ENCODE measurements around the gene KLF15.

Gene KLF15

DNA sequence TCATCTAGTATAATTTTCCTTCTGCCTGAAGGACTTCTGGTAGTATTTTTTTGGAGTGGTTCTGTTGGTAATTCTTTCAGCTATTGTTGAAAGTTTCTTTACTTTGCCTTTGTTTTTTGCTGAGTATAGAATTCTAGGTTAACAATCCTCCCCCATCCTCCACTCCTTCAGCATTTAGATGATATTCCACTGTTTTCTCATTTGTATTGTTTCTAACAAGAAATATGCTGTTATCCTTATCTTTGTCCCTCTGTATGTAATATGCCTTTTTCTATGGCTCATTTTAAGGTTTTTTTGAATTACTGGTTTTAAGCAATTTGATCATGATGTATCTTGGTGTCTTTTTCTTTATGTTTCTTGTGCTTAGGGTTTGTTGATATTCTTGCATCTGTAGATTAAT is 53.9 kb downstream of the KLF15 start:
- TF ChIP-seq, protein P1, sequence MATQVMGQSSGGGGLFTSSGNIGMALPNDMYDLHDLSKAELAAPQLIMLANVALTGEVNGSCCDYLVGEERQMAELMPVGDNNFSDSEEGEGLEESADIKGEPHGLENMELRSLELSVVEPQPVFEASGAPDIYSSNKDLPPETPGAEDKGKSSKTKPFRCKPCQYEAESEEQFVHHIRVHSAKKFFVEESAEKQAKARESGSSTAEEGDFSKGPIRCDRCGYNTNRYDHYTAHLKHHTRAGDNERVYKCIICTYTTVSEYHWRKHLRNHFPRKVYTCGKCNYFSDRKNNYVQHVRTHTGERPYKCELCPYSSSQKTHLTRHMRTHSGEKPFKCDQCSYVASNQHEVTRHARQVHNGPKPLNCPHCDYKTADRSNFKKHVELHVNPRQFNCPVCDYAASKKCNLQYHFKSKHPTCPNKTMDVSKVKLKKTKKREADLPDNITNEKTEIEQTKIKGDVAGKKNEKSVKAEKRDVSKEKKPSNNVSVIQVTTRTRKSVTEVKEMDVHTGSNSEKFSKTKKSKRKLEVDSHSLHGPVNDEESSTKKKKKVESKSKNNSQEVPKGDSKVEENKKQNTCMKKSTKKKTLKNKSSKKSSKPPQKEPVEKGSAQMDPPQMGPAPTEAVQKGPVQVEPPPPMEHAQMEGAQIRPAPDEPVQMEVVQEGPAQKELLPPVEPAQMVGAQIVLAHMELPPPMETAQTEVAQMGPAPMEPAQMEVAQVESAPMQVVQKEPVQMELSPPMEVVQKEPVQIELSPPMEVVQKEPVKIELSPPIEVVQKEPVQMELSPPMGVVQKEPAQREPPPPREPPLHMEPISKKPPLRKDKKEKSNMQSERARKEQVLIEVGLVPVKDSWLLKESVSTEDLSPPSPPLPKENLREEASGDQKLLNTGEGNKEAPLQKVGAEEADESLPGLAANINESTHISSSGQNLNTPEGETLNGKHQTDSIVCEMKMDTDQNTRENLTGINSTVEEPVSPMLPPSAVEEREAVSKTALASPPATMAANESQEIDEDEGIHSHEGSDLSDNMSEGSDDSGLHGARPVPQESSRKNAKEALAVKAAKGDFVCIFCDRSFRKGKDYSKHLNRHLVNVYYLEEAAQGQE (IDR thresholded peaks at IDR 0.05; ENCODE audit: insufficient read depth in 1 of 2, low read depth in 2 of 2, low read length in 2 of 2): no peak
- TF ChIP-seq SIN3A (IDR thresholded peaks at IDR 0.05; ENCODE audit: borderline replicate concordance, insufficient read depth, low read length) (no peak), FOXP2 (optimal IDR thresholded peaks at IDR 0.05; ENCODE audit: borderline replicate concordance, extremely low read depth, extremely low read length, insufficient read depth) (no peak), POLR2AphosphoS5 (IDR thresholded peaks at IDR 0.05; ENCODE audit: low read depth, low read length) (no peak), TAF1 (IDR thresholded peaks at IDR 0.05; ENCODE audit: borderline replicate concordance, insufficient read depth, low read length) (no peak)

DNA sequence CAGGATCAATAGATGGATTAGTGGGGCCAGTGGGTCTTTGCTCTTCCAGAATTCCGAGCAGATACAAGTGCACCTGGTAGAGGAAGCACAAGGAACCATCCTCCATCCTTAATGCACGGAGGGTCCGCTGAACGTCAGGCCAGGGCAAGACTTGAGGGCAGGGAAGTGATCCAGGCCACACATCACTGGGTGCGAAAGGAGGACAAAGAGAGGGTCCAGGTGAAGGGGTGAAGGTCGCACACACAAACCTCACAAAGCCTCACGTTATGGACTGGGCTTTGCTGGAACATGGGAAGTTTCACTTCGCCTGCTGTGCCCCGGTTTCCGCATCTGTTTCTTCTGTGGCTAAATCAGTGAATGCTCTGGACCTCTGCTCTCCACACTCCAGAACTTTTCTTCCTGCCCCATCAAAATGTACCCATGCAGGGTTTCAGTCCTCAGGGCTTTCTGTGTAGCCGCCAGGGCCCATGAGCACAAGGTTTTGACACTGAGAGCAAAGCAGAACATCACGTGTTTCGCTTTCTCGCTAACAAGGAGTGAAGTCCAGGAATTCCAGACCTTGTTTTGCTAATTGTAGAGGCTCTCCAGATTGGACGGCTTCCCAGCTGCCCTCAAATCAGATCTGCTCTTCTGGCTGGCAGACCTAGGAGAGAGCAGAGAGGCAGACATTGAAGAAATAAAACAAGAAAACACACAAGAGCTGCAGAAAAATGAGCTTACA is 56.3 kb downstream of the KLF15 start:
- TF ChIP-seq TAF1 (IDR thresholded peaks at IDR 0.05; ENCODE audit: borderline replicate concordance, insufficient read depth, low read length): no peak
- no peak for TF ChIP-seq POLR2AphosphoS5 (IDR thresholded peaks at IDR 0.05; ENCODE audit: low read depth, low read length)

DNA sequence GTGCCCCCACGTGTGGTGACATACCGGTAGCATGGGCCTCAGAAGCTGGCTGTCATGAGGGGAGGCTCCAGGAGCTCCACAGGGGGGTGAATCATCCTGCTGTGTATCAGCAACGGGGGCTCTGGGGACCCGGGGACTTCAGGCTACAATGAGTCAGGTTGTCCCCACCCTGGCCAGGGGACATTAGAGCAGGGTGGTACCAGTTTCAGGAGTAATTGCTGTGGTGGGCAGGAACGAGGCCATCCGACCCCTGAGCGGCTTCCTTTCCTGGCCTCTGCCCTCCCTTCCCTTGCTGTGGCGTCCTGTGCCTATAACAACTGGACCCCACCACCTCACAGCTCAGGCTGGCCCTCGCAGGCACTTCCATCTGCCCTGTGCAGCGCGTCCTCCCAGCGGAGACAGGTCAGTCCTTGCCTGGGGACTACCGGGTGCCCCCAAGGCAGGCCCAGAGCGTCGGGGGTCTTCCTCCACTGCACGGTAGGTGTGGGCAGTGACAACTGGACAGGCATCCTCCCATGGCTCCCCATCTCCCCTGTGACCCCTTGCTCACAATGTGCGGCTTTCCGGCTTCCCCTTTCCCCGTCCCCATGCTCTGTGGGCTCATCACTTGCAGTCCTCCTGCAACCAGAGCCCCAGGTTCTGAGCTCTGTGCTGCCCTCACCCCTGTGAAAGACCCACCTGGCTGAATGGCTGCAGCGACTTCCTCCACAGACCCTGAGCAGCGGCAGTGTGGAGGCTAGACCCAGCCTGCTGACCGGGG is 57.0 kb downstream of the KLF15 start:
- TF ChIP-seq FOXP2 (optimal IDR thresholded peaks at IDR 0.05; ENCODE audit: borderline replicate concordance, extremely low read depth, extremely low read length, insufficient read depth) (no peak), TAF1 (IDR thresholded peaks at IDR 0.05; ENCODE audit: borderline replicate concordance, insufficient read depth, low read length) (no peak), POLR2AphosphoS5 (IDR thresholded peaks at IDR 0.05; ENCODE audit: low read depth, low read length) (no peak)

DNA sequence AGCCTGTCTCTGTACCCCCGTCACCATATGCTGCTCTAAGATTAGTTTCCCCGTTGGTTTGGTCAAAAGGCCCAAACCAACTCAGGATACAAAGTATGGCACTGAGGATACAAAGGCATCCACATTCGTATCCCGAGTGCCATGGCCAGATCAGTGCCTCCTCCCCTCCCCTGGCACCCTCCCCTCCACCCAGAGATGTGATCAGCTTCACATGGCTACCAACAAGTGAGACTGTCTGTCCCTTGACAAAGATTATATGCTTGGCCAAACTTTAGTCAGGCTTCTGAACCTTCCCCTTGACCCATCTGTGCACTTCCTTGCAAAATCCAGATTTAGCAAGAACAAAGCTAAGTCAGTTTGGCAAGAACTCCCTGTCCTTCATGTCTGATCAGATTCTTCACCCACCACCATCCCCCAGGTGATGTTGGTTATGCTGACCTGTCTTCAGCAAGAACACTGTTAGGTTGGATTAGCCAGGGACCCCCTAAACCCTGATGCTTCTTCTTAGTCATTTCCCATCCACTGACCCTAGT is 61.7 kb downstream of the KLF15 start:
- TF ChIP-seq FOXP2 (optimal IDR thresholded peaks at IDR 0.05; ENCODE audit: borderline replicate concordance, extremely low read depth, extremely low read length, insufficient read depth) (no peak), POLR2AphosphoS5 (IDR thresholded peaks at IDR 0.05; ENCODE audit: low read depth, low read length) (no peak), SIN3A (IDR thresholded peaks at IDR 0.05; ENCODE audit: borderline replicate concordance, insufficient read depth, low read length) (no peak), TAF1 (IDR thresholded peaks at IDR 0.05; ENCODE audit: borderline replicate concordance, insufficient read depth, low read length) (no peak)
- TF ChIP-seq, protein P1 (IDR thresholded peaks at IDR 0.05; ENCODE audit: insufficient read depth in 1 of 2, low read depth in 2 of 2, low read length in 2 of 2): no peak

DNA sequence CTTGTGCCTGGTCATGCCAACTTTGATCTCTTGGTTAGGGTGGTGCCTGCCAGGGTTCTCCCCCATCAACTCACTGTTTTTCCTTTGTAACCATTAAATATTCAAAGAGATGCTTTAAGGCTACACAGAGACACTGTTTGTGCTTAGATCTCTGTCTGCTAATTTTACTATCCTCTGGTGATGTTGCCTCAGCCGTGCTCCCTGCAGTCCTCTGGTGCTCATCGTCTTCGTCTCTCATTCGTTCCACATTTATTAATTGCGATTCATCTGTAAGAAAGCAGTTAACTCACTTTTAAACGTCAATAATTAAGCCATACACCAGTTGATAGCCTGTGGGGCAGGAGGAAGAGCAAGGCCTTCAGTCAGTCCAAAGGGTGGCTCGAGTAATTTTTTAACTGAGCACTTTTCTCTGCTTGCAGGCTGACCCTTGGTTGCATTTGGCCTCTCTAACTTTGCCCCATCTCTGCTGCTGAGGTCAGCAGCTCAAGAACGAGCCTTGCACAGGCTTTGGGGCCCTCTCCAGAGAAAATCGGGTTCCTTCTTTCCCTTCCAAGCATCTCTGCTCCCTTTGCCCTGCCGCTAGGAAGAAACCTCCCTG is 62.9 kb downstream of the KLF15 start:
- TF ChIP-seq TAF1 (IDR thresholded peaks at IDR 0.05; ENCODE audit: borderline replicate concordance, insufficient read depth, low read length): no peak
- no peak for TF ChIP-seq SIN3A (IDR thresholded peaks at IDR 0.05; ENCODE audit: borderline replicate concordance, insufficient read depth, low read length)
- TF ChIP-seq POLR2AphosphoS5 (IDR thresholded peaks at IDR 0.05; ENCODE audit: low read depth, low read length): no peak

DNA sequence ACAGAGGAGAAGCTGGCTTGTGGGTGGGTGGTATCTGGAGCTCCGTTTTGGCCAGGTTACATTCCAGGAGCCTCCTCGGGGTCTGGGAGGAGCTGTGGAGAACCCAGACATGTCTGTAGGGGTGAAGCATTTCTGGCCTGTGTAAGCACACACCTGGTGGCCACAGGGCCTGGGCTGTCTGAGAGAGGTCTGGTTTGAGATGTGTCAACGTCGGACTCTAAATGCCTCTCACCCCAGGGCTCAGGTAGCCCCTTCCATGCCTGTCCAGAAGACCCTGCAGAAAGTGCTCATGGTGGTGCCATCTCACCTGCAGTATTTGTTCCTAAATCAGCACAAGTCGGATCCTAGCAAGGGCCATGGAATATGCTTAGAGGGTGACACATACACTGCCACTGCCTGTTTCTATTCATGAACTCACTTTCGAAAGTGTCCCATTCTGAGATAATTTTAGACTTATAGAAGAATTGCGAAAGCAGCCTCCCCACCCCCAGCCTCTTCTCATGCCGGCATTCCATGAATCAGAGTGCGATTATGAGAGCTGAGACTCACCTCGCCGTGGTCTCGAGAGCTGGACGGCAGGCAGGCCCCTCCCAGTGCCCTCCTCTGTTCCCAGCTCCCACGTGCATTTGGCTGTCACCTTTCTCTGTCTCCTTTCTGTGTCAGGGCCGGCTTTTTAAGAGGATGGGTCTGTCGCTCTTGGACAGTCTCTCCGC is 63.7 kb downstream of the KLF15 start:
- no peak for TF ChIP-seq FOXP2 (optimal IDR thresholded peaks at IDR 0.05; ENCODE audit: borderline replicate concordance, extremely low read depth, extremely low read length, insufficient read depth)
- TF ChIP-seq, protein P1 (IDR thresholded peaks at IDR 0.05; ENCODE audit: insufficient read depth in 1 of 2, low read depth in 2 of 2, low read length in 2 of 2): no peak
- TF ChIP-seq TAF1 (IDR thresholded peaks at IDR 0.05; ENCODE audit: borderline replicate concordance, insufficient read depth, low read length): no peak
- no peak for TF ChIP-seq POLR2AphosphoS5 (IDR thresholded peaks at IDR 0.05; ENCODE audit: low read depth, low read length)
- no peak for TF ChIP-seq SIN3A (IDR thresholded peaks at IDR 0.05; ENCODE audit: borderline replicate concordance, insufficient read depth, low read length)

Data from PFSK-1 (cell line).